Peyer's patch (tissue), 4 donors: ENCODE data around the gene SF3B4.

Experiments
- POLR2A ChIP-seq, 2 donors: fragments of 450-650 bp; IDR thresholded peaks; one replicate each; pipeline ENCODE4 v1.5.1; 2017; ENCODE audit warnings: antibody characterized with exemption in 2 of 2, mild to moderate bottlenecking in 2 of 2, moderate library complexity in 2 of 2
- TF ChIP-seq, protein P1 (sequence below), 6 experiments: fragments of 450-650 bp in 4 of 6; fragments of 200-600 bp in 2 of 6; sonication (generic) in 1 of 6; IDR thresholded peaks; one replicate each; pipeline ENCODE4 v1.5.1; 2017 to 2019; ENCODE audit warnings: antibody characterized with exemption in 6 of 6, mild to moderate bottlenecking in 3 of 6, moderate library complexity in 1 of 6

DNA sequence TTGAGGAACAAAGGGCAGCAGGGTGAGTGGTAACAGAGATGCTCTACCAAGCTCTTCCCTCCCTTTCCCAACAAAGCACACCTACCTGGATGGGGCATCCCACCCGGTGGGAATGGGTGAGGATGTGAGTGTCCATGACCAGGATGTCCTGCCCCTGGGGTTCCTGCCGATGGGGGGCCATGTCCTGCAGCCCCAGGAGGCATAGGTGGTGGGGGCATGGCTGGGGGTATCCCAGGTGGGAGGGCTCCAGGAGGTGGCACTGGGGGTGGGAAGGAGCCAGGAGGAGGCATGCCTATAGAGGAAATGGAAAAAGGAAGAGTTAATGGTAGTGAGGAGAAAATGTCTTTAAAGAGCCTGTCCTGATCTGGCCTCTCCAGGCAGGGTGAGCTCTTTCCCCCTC, 1.9 kb downstream of the SF3B4 start:
- TF ChIP-seq, protein P1, sequence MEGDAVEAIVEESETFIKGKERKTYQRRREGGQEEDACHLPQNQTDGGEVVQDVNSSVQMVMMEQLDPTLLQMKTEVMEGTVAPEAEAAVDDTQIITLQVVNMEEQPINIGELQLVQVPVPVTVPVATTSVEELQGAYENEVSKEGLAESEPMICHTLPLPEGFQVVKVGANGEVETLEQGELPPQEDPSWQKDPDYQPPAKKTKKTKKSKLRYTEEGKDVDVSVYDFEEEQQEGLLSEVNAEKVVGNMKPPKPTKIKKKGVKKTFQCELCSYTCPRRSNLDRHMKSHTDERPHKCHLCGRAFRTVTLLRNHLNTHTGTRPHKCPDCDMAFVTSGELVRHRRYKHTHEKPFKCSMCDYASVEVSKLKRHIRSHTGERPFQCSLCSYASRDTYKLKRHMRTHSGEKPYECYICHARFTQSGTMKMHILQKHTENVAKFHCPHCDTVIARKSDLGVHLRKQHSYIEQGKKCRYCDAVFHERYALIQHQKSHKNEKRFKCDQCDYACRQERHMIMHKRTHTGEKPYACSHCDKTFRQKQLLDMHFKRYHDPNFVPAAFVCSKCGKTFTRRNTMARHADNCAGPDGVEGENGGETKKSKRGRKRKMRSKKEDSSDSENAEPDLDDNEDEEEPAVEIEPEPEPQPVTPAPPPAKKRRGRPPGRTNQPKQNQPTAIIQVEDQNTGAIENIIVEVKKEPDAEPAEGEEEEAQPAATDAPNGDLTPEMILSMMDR (IDR thresholded peaks at IDR 0.05), result no peak
- no peak for TF ChIP-seq POLR2A (IDR thresholded peaks at IDR 0.05)
